Measurements from ENCODE around the gene CCT6A. TPM values are rescaled to one million over a fixed set of nuclear protein-coding genes. Genes with fewer than 3 reads are reported as not detected.
"Not testable (repeated sequence)": the region's sequence is repeated elsewhere in the genome, so short reads cannot be mapped to it uniquely, and the experiment has no call there.

The CCT6A gene
- total RNA-seq, 2 experiments from 2014 or later: 343 to 345 TPM

GRCh38 chr7:56087445-56087844, 35.9 kb downstream of the CCT6A start:
- CTCF ChIA-PET: no interaction called here
- POLR2A ChIA-PET: interaction anchor here (0.6 kb wide), 1 partner anchor 19 kb away, joined by 3 read pairs; the partner anchor contains the start of gene CHCHD2

- ChIA-PET CTCF (interaction anchor here (2.5 kb wide), 1 partner anchor 17 kb away, joined by 7 read pairs; no protein-coding TSS in a partner anchor), POLR2A (no interaction called here)
Measured at GRCh38 chr7:56091591-56091990, 40.0 kb downstream of the CCT6A start.

GRCh38 chr7:56092388-56092787, 40.8 kb downstream of the CCT6A start:
- POLR2A ChIA-PET: not testable (repeated sequence)
- CTCF ChIA-PET: interaction anchor here (2.5 kb wide), 1 partner anchor 18 kb away, joined by 7 read pairs; no protein-coding TSS in a partner anchor

GRCh38 chr7:56092789-56093531, 41.4 kb downstream of the CCT6A start, which contains the start of gene PHKG1:
TSS of gene PHKG1 (minus strand) at chr7:56092952. CDS start at chr7:56088941, 4,011 bp downstream.
- CTCF ChIA-PET: interaction anchor here (2.5 kb wide), 1 partner anchor 19 kb away, joined by 7 read pairs; no protein-coding TSS in a partner anchor
- POLR2A ChIA-PET: no interaction called here

GRCh38 chr7:56097700-56098099, 46.1 kb downstream of the CCT6A start:
- CTCF ChIA-PET: no interaction called here
- POLR2A ChIA-PET: no interaction called here

GRCh38 chr7:56098187-56099008, 46.8 kb downstream of the CCT6A start:
- CTCF ChIA-PET: not testable (repeated sequence)
- POLR2A ChIA-PET: interaction anchor here (0.7 to 1.0 kb wide), 3 partner anchors 19 to 655 kb away, joined by 3 to 8 read pairs (median 4); no protein-coding TSS in a partner anchor

GRCh38 chr7:56099653-56100052, 48.1 kb downstream of the CCT6A start:
- ChIA-PET CTCF (no interaction called here), POLR2A (interaction anchor here (0.6 to 0.7 kb wide), 2 partner anchors 12 to 1450 kb away, joined by 6 to 9 read pairs; no protein-coding TSS in a partner anchor)

- POLR2A ChIA-PET: not testable (repeated sequence)
- CTCF ChIA-PET: interaction anchor here (1.2 kb wide), 1 partner anchor 139 kb away, joined by 3 read pairs; no protein-coding TSS in a partner anchor
Measured at GRCh38 chr7:56104138-56104537, 52.6 kb downstream of the CCT6A start.

GRCh38 chr7:56105508-56105907, 53.9 kb downstream of the CCT6A start:
- ChIA-PET POLR2A (interaction anchor here (0.6 to 2.0 kb wide), 4 partner anchors 41 to 1347 kb away, joined by 3 to 13 read pairs (median 4); partner anchors contain the start of genes CCT6A, PSPH, SEC61G and SUMF2), CTCF (interaction anchor here (0.8 to 1.3 kb wide), 3 partner anchors 31 to 142 kb away, joined by 3 read pairs; no protein-coding TSS in a partner anchor)

- ChIA-PET CTCF (interaction anchor here (0.8 to 1.3 kb wide), 2 partner anchors 32 to 143 kb away, joined by 3 read pairs; no protein-coding TSS in a partner anchor), POLR2A (interaction anchor here (0.6 to 2.0 kb wide), 5 partner anchors 19 to 1348 kb away, joined by 3 to 13 read pairs (median 4); partner anchors contain the start of genes CCT6A, PSPH, SEC61G and SUMF2)
Measured at GRCh38 chr7:56106108-56107073, 54.8 kb downstream of the CCT6A start, which contains the start of gene CHCHD2. TSS of gene CHCHD2 (minus strand) at chr7:56106476. CDS start at chr7:56106413, 63 bp downstream.

- ChIA-PET POLR2A (interaction anchor here (0.6 kb wide), 1 partner anchor 19 kb away, joined by 4 read pairs; no protein-coding TSS in a partner anchor), CTCF (no interaction called here)
Measured at GRCh38 chr7:56107954-56108258, 56.3 kb downstream of the CCT6A start.

- CTCF ChIA-PET: no interaction called here
- POLR2A ChIA-PET: no interaction called here
Measured at GRCh38 chr7:56110611-56111010, 59.0 kb downstream of the CCT6A start.

GRCh38 chr7:56112244-56112643, 60.7 kb downstream of the CCT6A start:
- CTCF ChIA-PET: not testable (repeated sequence)
- POLR2A ChIA-PET: interaction anchor here (0.7 kb wide), 1 partner anchor 13 kb away, joined by 6 read pairs; no protein-coding TSS in a partner anchor

Other genes starting within 250 kb of the CCT6A start
- not detected for gene SEPTIN14, start 189.0 kb upstream of the CCT6A start, total RNA-seq
- gene ZNF713, start 164.3 kb upstream of the CCT6A start, total RNA-seq: 1 to 10 TPM; 1.3 to 1.7 TPM
- gene MRPS17, start 99.9 kb upstream of the CCT6A start, total RNA-seq: 10 to 100 TPM; 37.8 to 38.6 TPM
- 10 to 100 TPM; 46.4 to 46.5 TPM for gene NIPSNAP2, start 87.2 kb upstream of the CCT6A start, total RNA-seq
- gene PSPH, start 321 bp upstream of the CCT6A start, total RNA-seq: 10 to 100 TPM; 36.6 to 39.5 TPM
- gene SUMF2, start 12.5 kb downstream of the CCT6A start, total RNA-seq: 100 to 1,000 TPM; 144 to 145 TPM
- 1 to 10 TPM; 1.3 to 1.6 TPM for gene PHKG1, start 41.2 kb downstream of the CCT6A start, total RNA-seq
- 100 to 1,000 TPM; 665 to 666 TPM for gene CHCHD2, start 54.7 kb downstream of the CCT6A start, total RNA-seq
- not detected for gene NUPR2, start 64.7 kb downstream of the CCT6A start, total RNA-seq

Measured in activated CD8-positive, alpha-beta memory T cell treated with anti-CD3 and anti-CD28 coated beads for 36 hours (primary cell).